HG03342 (cell line): ENCODE data around the gene AGPAT2.

ENCODE experiments used
- ATAC-seq: cut with Tn5 transposase; IDR thresholded peaks from one replicate; pipeline ENCODE4 v1.9.1; 2021; ENCODE audit warnings: mild to moderate bottlenecking, moderate library complexity; ENCODE audit not compliant: unreplicated experiment

AGPAT2 gene

DNA sequence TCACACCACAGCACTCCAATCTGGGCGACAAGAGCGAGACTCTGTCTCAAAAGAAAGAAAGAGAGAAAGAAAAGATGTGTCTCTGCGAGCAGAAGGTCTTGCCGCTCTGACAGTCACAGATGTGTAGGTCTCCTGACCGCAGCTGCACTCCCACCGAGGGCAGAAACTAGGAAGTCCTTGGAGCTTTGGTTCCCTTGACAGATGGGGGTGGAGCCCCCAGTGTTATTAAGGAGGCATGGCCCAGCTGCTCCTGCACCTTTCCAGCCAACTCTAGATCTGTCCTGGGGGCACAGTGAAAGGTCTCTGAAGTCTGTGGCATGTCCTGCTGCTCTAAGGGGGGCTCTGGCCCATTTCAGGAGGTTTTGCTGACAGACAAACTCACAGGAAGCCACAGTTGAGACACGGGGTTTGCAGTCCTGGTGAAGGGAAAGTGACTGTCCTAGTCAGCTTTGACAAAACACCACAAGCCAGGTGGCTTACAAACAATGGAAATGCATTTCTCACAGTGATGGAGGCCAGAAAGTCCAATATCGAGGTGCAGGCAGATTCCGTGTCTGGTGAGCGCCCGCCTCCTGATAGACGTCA lies 16.1 kb upstream of the AGPAT2 start:
- ATAC-seq = no peak

DNA sequence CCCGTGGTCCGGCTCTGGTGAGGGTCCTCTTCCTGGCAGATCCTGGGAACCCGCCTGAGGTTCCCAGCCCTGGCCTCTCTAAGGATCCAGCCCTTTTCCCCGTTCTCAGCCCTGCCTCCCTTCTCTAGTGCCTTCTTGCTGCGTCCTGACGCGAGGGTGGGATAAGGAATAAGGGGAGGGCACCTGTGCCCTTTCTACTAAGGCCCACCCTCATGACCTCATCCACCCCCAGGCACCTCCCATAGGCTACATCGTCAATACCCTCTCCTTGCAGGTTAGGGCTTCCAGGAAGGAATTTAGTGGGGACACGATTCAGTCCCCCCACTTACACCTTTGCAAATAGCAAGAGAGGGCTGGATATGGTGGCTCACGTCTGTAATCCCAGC lies 14.4 kb upstream of the AGPAT2 start:
- ATAC-seq = peak; percentile 12

DNA sequence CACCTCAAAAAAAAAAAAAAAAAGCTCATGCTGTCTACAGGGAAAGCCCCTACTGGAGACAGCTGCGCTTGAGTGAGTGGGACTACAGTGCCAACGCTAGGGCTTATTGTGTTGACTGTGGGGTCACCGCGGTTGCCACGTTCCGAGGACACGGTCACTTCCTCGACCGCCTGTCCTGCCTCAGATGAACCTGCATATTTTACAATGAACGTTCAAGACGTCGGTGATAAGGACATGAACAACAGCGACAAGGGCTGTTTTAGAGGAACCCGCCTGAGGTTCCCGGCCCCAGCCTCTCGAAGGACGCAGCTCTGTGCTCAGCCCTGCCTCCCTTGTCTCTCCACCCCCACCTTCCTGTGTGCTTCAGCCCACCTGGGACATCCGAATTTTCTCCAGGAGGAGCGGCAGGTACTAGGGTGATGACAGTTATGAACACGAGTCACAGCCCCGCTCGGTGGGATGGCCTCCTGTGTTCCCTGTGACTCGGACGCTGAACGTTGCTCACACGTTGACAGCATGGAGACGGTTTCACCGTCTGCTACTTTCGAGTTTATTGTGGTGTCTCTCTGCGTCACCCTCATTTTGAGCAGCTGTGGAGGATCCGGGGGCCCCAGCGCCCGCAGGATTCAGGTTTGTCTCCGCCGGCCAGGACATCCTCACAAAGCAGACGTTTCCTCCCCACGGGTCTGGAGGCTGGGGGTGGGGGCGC lies 13.9 kb upstream of the AGPAT2 start:
- ATAC-seq = peak; percentile 71

DNA sequence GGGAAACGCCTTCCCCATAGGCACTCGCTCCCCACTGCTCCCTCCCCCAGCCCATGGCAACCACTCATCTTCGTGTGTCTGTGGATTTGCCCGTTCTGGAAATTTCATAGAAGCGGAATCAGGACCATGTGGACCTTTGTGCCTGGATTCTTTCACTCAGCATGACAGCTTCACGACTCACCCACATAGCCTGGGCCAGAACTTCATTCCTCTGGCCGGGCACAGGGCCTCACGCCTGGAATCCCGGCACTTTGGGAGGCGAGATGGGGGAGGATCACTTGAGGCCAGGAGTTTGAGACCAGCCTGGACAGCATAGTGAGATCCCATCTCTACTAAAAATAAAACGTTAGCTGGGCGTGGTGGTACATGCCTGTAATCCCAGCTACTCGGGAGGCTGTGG lies 13.0 kb upstream of the AGPAT2 start:
- ATAC-seq = no peak

DNA sequence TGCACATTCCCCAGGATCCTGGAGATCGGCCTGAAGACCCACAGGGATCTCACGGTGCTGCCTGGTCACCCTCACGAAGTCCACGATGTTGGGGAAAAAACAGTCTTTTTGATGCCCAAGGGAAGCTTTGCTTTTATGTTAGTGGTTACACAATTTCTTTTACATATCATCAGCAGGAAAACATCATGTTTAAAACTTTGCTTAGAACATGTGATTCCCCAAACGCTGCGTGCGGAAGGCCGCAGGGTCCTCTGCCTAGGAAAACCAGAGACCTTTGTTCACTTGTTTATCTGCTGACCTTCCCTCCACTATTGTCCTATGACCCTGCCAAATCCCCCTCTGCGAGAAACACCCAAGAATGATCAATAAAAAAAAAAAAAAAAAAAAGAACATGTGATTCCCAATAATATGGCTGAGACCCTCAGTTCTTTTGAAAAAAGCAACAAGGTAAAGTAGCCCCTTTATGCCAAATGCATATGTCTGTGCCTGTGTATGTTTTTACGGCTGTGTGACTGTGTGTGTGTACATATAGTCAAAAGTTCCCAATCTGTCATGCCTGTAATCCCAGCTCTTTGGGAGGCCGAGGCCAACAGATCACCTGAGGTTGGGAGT lies 11.5 kb upstream of the AGPAT2 start:
- ATAC-seq = no peak

DNA sequence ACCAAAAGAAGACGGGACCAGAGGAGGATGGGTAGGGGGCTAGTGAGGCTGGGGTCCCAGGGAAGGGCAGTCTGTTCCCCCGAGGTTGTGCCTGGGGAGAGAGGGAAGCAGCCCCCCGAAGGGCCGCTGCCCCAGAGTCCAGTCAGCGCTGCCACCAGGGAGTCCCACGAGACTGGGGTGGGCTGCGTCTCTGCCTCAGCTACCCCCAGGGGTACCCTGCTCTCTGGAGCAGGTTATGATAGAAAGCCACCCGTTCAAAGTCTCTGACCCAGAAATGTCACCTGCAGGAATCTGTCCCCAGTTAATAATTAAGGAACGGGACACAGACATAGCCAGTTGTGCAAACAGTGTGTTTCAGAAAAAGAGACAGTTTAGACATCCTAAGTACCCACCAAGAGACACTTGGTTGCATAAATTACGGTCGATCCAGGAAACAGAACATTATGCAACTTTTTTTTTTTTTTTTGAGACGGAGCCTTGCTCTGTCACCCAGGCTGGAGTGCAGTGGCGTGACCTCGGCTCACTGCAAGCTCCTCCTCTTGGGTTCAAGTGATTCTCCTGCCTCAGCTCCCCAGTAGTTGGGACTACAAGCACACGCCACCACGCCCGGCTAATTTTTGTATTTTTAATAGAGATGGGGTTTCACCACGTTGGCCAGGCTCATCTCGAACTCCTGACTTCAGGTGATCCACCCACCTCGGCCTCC lies 10.7 kb upstream of the AGPAT2 start:
- no peak for ATAC-seq

DNA sequence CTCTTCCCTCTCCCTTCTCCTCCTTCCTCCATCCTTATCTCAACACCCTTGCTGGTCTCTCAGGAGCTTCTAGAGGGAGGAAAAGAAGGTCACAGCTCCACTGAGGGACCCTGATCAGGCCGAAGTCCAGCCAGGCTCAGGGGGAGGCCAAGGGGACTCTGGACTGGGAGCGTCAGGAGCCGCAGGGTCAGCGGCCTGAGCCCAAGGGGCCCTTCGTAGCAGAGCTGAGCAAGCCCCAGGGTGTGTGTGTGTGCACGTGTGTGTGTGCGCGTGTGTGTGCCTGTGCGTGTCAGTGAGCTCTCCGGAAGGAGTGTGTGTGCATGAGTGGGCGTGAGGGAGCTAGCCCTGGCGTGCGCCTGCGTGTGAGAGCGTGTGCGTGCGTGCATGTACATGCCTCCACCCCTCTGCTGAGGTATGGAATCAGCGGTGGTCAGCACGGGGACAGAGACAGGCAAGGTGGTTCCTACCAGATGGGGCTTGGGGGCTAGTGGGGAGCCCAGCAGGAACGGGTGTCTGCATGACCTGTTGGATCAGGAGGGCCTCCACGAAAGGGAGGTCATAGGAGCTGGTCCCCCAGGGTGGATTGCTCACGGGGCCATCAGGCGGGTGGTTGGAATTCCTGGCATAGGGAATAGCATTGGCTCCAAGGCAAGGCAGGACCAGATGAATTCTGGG lies 10.0 kb upstream of the AGPAT2 start:
- no peak for ATAC-seq

DNA sequence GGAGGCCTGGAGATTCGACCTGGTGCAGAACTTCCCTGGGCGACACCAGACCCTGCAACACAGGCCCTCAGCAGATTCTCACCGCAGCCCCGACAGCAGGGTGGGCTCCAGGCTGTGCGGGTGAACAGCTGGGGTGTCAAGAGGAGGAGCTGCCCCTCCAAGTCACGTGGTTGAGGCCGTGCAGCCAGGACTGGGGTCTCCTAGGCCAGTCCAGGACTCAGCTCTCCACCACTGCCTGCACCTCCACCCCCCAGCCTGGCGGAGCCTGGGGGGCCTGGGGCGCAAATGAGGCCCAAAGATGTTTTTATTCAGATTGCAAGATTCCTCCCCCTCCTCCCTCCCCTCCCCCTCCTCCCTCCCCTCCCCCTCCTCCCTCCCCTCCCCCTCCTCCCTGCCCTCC lies 9.2 kb upstream of the AGPAT2 start:
- no peak for ATAC-seq

DNA sequence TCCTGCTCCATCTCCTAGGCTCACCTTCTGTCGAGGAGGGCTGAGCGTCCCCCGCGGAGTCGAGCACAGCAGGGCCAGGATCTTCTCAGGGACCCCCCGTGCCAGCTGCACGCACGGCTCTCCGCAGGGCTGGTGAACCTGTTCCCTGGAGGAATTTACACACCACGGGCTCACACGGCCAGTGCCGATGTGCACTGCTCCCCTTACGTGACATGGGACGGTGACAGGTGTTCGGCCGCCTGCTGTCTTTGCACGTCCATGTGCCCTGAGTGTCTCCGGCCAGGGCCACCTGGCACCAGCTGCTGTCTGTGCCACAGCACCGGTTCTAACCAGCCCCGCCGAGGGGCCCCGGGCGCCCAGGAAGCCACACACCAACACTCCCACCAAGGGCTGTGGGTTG lies 8.7 kb upstream of the AGPAT2 start:
- ATAC-seq = no peak

DNA sequence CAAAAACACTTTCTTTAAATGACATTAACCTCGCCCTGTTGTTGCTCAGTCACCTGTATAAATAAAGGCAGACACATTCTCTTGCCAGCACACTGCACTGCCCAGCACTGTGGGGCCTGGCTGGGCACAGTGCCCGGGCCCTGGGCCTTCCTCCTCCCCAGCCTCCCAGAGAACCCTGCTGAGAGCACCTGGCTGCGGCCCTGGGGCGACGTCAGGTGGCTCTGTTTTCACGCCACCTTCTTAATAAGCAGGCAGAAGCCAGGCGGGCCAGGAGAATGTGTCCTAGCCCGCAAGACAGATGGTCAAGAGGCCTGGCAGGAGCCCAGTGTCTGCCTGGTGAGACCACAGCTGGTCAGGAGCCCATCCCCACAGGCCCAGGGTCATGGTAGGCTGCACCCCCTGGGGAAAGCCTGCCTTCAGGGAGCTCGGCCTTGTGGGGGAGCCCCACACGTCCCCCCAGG lies 8.2 kb upstream of the AGPAT2 start:
- no peak for ATAC-seq

DNA sequence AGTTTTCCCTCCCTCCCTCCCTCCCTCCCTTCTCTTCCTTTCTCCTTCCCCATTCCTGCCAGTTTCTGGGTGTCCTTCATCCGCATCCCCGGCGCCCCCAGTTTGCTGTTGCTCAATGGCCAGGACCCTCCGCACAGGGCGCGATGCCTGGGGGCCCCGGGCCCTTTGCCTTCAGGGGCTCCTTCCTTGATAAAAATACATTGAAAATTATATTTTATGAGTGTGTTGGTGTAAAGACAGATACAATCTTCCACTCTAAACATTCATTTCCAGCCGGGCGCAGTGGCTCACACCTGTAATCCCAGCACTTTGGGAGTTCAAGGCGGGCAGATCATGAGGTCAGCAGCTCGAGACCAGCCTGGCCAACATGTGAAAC lies 7.6 kb upstream of the AGPAT2 start:
- no peak for ATAC-seq

DNA sequence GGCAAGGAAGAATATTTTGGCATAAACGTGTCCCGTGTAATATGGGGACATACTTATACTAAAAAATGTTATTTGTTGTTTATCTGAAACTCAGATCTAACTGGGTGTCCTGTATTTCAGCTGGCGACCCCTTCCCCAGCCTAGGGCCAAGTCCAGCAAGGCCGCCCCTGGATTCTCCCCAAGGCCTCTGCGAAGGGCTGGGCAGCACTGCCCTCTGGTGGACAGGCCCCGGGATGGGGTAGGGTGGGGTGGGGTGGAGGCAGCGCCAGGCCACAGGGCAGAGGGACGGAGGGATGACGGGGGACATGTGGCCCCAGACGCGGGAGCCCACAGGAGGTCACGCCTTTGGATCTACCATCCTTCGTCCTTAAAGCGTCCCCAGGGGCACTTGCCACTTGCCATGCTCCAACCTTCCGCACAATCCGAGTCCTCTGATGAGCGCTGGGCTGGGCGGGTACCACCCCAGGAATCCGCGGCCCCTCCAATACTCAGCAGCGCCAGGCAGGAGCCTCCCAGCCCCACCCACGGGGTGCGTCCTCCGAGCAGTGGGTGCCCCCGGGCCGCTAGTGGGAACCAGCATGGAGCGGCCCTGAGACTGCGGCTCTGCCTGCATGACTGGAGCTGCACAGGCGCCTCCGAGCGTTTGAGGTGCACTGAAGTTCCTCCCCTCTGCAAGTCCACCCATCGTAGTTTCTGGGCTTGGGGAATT lies 7.1 kb upstream of the AGPAT2 start:
- no peak for ATAC-seq

DNA sequence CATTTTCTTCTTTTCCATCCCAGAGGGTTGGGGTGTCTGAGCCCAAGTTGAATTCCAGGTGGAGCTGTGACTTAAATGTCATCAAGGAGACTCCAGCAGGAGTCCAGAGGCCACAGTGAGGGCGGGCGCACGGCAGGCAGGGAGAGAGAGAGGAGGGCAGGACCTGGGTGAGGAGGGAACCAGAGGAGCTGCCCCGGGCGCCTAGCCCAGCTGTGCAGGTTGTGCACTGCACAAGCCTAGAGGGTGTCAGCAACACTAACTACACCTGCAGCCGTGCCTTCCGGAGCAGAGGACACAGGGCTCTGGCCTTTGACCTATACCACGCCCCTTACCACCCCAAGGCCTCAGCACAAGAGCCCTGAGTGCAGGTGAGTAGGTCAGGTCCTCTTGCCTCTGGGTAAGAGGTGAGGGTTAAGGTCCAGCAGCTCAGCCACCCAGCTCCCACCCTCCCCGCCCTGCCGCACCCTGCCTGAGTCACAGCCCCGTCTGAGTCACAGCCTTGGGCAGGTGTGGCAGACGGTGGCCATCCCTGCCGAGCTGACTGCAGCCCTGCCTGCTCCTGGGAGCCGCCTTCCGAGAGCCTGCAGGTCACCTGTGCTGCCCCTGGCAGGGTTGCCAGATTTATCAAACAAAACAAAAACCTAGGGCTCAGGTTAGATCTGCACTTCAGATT lies 6.4 kb upstream of the AGPAT2 start:
- ATAC-seq = no peak

DNA sequence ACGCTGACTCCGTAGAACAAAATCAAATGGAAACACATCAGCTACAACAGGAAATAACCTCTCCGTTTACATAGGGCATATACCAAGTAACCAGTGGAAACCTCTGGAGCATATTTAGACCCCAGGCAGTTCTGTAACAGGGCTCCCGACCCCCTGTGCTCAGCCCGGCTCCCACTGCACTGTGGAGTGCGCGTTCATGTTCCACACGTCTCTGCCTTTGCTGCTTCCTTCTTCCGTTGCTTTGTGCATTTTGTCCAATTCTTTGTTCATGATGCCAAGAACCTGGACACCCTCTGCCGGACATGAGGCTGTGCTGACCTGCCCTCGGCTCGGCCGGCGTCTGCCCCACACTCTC lies 5.9 kb upstream of the AGPAT2 start:
- ATAC-seq = no peak

DNA sequence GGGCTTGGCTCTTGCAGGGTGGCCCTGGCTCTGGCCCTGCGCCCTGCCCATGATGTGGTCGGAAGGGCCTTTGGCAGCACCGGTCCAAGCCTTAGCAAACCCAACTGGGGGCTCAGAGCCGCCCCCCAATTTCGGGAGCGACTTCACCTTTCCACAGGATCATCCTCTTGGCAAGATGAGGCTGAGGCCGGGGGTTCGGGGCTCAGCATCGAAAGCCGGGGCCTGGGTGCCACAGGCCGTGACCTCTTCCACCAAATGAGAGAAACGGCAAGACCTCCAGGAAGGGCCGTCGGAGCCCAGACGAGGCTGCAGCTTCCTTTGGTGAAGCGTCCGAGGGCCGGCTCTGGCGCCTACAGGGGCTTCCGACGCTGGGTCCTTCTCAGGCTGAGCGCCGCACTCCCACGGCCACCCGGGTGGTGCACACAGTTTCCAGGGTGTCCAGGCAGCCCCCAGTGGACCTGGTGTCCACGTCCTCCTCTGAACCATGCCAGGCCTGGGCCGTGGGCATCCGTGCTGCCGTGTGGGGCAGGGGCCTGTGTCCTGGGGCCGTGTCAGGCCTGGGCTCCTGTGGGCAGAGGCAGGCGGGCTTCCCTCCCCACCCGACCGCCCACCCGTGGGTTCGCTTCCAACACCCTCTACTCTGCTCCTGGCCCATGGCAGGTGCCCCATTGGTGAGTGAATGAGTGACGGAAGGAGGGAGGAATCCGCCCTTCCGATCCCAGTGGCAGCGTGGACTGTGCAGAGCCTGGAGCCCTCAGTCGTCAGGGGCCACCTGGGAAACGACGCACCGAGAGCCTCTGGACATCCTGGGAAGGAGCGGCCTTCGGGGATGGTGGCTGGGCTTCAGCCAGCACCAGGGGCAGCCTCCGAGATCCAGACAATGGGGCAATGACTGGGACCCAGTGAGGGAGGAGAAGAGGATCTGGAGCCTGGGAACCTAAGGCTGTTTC lies 5.2 kb upstream of the AGPAT2 start:
- no peak for ATAC-seq

DNA sequence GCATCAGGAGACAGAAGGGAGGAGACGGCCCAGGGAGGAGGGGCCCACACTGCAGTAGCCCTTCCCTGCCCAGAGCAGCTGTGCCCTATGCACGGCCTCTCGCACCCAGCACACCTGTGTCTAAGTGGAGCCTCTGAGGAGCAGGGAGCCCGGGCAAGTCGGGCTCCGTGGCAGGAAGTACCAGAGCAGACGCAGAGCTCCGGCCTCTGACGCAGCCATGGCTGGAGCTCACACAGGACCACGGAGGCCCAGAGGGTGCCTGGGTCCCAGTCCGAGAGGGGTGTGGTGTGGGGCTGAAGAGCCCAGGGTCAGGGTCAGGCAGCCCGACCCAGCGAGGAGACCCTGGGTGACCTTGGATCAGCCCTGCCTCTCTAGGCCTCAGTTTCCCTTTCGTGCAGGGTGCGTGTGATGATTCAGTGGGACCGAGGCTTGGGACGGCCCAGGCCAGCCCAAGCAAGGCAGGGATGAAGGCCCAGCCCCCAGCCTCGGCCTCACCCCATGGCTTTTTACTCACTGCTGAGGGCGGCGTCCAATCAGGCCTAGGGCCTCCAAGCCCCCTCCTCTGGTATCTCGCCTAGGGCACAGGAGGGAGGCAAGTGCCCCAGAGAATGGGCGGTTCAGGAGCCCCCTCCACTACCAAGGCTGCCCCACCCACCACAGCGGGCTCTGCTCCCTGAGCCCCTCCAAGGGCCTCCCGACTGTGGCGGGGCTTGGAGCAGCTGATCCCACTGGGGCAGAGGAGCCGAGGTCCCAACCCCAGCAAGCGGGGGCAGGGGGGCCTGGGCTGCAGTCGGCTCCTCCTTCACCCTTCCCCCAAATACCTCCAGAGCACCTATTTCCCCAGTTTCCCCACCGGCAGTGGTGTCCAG lies 4.3 kb upstream of the AGPAT2 start:
- no peak for ATAC-seq

DNA sequence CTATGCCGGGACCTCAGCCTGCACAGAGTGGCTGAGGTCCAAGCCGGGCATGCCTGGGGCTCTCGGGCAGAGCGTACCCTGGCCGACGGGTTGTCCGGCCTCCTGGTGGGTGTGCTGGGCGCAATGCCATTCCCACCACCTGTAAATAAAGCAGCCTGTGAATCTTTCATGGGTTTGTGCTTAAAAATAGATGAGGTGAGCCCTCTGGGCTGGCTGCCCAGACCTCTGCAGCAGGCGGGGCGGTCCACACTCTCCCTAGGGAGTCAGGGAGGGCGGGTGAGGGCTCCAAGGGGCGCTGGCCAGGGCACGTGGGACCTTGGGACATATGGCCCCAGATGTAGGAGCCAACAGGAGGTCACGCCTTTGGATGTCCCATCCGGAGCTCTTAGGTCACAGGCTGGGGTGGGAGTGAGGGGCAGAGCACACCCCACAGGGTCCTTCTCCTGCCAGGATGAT lies 3.6 kb upstream of the AGPAT2 start:
- no peak for ATAC-seq
